ENCODE results near the gene SLITRK1.

Gene SLITRK1, protein sequence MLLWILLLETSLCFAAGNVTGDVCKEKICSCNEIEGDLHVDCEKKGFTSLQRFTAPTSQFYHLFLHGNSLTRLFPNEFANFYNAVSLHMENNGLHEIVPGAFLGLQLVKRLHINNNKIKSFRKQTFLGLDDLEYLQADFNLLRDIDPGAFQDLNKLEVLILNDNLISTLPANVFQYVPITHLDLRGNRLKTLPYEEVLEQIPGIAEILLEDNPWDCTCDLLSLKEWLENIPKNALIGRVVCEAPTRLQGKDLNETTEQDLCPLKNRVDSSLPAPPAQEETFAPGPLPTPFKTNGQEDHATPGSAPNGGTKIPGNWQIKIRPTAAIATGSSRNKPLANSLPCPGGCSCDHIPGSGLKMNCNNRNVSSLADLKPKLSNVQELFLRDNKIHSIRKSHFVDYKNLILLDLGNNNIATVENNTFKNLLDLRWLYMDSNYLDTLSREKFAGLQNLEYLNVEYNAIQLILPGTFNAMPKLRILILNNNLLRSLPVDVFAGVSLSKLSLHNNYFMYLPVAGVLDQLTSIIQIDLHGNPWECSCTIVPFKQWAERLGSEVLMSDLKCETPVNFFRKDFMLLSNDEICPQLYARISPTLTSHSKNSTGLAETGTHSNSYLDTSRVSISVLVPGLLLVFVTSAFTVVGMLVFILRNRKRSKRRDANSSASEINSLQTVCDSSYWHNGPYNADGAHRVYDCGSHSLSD

DNA sequence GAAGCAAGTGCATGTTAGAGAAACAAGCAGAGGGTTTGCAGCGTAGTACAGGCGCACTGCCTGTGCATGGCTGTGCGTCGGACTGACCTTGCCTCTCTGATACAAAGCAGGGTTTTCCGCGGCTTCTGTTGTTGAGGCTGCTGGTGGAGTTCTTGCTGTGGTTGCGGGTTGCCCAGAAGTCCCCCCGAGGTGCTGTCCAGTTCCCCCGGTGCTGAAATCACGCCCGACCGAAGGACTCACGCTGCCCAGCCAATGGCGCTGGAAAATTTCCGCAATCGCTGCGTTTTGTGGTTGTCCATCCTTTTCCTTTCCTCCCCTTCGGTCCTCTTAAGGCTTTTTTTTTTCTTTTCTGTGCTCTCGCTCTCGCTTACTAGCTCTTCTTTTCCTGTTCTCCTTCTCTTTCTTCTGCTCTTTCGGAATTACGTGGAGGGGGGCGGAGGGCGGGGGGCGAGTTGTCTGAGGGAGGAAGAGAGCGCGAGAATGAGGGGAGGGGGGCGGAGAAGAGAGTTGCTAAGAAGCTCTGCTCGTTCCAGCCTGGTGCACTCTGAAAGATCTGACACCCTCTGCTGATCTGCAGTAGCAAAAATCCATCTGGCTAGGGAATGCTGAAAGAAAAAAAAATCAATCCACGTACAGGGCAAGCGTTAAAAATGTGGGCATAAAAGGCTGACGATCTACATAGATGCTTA is at the start of gene SLITRK1:
TSS of gene SLITRK1 (minus strand) at position 558 of the 689 bp plus-strand sequence. CDS start 967 bp downstream, outside the sequence.
- DNase-seq, result peak; percentile 80 to 83

DNA sequence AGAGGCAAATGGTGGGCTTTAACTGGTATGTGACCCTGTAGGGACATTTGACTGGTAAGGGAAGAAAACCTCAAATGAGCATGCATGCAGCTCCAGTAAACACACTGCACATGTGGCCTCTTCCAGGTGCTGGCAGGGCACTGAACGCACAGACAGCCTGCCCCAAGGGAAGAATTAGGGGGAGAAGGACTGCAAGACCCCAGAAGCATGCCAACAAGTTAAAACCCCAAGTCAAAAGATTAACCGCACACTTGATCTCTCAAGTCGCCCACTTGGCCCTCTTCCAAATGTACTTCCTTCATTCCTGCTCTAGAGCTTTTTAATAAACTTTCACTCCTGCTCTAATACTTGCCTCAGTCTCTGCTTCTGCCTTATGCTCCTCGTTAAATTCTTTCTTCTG is 46.9 kb upstream of the SLITRK1 start:
- DNase-seq, result no peak

DNA sequence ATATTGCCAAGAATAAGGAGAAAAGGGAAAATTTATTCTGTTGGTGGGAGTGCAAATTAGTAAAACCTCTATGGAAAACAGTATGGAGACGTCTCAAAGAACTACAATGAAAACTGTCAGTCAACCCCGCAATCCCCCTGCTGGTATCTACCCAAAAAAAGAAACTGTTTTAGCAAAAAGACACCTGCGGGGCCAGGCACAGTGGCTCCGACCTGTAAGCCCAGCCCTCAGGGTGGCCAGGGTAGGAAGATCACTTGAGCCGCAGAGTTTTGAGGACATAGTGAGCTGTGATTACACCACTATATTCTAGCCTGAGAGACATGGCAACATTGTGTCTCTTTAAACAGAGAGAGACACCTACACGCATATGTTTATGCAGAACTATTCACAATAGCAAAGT is 37.5 kb upstream of the SLITRK1 start:
- DNase-seq, result no peak

DNA sequence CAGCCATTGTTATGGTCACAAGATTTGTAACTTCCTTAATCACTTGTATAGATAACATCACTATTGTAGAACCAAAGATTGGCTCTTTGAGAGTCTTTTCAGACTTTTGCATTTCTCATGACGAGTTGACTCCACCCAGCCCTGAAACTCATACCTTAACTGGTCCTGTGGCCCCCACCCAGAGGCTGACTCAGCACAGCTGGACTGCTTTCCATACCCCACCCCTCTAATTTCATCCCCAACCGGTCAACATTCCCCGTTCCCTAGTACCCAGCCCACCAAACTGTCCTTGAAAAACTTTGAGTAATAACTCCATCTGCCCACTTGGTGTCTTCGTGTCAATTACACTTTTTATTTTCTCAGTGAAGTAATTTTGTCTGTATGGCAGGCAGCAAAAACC is 32.1 kb upstream of the SLITRK1 start:
- no peak for DNase-seq

DNA sequence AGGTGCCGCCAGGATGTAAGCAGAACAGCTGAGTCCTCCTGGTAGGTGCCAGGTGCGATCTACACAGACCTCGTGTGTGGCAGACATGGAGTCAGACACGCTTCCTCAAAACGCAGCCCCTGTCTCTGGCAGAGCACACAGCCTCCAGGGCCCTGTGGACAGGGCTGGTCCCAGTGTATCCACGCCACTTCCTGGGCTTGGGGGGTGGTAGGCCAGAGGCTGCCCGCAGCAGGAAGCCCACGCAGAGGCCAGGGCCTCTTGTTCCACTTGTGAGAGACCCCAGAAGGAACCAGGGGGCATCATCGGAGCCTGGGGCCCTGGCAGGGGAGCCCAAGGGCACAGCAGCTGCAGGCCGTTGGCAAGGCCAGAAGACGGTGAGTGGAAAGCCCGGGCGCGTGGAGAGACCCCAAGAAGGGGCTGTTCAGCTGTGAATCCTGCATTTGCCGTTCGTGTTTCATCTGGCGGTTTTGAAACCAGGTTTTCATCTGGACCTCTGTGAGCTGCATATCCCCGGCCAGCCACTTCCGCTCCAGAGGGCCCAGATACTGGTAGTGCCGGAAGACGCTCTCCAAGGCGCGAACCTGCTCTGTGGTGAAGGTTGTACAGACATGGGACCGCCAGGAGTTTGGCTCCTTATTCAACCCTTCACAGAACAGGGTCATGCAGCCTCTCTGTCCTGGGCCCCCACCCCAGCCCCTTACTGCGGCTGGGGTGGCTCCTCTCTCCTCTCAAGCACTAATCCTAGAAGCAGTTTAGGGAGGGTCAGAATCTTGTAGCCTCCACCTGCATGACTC is 25.1 kb upstream of the SLITRK1 start:
- no peak for DNase-seq

DNA sequence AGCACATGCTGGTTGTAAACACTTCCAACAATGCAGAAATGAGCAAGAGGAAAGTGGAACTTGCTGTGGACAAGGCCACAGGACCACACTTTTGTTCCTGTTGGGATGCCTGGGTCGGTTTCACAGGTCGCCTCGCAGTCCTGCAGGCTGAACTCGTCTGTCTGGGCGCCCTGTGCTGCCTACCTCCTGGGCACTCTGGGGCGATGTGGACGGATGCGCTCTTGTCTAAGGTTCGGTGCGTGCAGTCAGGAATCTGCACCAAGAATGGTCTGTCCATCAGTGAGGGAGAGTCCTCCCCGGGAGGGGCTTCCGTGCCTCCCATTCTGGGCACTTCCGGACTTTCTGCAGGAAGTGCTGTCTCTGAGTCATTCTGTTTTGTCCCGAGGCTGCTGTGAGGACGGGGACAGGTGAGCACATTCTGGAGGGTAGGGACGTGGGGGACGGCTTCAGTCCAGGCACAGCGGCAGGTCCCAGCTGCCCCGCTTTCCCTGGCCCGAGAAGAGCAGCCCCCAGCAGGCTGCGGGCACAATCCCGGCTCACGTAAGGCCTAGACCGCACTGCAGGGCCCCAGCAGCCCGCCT is 24.1 kb upstream of the SLITRK1 start:
- DNase-seq, result no peak

DNA sequence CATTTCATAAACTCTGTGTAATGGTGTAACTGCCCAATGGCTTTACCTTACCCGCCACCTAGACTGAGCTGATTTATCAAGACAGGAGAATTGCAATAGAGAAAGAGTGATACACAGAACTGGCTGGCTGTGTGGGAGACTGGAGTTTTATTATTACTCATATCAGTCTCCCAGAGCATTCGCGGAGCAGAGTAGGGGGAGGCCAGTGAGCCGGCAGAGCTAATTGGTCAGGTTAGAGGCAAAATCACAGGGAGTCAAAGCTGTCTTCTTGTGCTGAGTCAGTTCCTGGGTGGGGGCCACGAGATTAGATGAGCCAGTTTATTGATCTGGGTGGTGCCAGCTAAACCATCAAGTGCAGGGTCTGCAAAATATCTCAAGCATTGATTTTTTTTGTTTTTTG is 23.4 kb upstream of the SLITRK1 start:
- no peak for DNase-seq

DNA sequence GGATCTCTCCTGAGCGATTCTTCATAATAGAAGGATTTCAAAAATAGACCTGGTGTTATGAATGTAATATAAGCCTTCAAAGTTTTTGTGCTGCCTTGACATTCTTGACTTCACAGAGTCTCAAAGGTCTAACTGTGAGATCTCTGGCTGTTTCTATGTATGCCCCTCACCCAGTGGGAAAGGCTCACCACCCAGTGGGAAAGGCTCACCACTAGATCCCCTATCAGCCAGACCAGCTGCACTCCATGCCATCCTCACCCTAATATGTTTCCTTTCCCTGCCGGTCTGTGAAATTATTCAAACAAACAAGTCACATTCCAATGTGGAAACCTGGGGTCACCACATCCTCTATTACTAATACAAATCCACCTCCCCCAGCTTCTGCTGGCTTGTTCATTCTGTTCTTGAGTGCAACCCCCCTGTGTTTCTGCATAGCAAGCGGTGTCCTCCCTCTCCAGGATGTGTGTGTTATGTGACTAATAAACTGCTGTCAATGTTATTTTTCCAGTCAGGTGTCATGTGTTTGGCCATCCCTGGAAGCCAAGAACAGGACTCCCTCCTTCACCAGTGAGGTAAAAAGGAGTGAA is 13.8 kb upstream of the SLITRK1 start:
- DNase-seq, result no peak

DNA sequence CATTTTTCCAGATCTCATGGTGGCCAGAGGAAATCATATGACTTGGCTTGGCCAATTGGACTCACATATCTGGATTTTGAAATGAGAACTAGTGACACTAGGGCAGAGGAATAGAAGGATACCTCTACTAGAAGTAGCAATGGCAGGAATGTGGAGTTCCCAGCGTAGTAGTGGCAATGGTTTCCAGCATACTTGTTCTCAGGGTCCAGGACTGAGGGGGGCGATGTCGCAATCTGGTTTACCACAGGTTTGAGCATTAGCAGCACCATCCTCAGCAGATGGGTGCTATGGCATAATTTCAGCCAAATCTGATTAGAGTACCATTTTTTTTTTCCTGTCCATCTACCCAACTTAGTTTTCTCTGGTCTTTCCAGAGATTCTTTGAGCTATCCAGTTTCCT is 8.1 kb upstream of the SLITRK1 start:
- no peak for DNase-seq

DNA sequence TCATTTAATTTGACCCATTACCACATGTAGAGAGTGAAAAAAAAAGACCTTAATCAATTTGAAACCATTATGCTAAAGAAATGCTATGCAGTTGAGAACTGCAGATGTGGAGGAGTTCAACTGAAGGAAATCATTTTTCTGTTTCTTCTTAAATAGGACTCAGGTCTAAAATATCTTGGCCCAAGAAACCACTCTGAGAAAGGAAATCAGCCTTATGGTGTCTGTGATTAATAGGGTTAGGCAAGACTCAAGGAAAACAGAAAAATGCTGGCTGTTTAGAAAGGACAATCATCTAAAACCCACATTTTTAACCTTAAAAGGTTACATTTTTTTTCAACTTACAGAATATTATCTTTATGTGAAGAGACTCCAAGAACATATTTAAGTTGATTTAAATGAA is 1.9 kb upstream of the SLITRK1 start:
- no peak for DNase-seq

DNA sequence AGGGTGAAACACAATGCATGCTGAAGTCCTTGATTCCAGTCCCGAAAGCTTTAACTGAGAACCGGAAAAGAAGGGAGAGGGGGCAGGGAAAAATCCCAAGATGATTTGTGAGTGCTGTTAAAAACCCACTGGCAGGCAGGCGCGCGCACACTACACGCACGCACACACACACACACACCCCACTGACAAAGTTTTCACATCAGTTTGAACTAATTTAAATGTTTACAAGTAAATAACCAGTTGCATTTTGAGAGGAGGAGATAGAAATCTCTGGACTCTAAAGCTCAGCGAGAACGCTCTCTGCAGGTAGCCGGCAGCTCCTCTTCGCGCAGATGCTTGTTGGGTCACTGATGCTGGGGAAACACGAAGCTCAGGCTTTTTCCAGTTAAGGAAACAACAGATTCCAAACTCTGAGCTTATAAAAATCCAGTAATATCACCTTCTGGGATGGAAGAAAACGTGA is 818 bp upstream of the SLITRK1 start:
- peak; percentile 24 to 65 for DNase-seq

DNA sequence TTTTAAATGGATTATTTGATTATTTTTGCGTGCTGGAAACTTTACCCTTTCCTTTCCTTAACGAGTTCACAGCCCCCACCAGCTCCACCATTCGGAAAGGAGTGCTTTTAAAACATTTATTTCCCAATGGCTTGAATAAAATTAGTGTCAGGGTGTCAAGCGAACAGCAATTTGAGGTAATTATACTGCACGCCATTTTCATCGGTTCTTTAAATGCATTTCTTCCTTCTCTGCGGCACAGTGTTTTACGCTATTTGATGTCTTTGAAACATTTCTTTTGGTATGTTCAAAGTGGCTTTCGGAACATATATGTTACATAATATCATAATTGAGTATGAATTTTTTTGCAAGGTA is 309 bp upstream of the SLITRK1 start:
- DNase-seq, result no peak

DNA sequence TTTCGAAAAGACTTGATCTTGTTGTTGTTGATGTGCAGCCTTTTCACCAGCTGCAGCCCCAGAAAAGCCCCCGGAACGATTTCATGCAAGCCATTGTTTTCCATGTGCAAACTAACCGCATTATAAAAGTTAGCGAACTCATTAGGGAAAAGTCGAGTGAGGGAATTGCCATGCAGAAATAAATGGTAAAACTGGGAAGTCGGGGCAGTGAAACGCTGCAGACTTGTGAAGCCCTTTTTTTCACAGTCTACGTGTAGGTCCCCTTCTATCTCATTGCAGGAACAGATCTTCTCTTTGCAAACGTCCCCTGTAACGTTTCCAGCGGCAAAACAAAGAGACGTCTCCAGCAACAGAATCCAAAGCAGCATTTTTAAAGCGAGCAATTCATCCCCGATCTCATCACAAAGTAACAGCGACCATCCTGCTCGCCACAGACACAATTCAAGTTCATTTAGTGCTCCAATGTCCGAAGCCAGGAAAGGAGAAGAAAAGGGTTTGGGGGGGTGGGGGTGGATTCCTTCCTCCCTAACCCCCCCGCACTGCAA is 1.1 kb downstream of the SLITRK1 start:
- peak in 1 of 2 donors; percentile 54 for DNase-seq

DNA sequence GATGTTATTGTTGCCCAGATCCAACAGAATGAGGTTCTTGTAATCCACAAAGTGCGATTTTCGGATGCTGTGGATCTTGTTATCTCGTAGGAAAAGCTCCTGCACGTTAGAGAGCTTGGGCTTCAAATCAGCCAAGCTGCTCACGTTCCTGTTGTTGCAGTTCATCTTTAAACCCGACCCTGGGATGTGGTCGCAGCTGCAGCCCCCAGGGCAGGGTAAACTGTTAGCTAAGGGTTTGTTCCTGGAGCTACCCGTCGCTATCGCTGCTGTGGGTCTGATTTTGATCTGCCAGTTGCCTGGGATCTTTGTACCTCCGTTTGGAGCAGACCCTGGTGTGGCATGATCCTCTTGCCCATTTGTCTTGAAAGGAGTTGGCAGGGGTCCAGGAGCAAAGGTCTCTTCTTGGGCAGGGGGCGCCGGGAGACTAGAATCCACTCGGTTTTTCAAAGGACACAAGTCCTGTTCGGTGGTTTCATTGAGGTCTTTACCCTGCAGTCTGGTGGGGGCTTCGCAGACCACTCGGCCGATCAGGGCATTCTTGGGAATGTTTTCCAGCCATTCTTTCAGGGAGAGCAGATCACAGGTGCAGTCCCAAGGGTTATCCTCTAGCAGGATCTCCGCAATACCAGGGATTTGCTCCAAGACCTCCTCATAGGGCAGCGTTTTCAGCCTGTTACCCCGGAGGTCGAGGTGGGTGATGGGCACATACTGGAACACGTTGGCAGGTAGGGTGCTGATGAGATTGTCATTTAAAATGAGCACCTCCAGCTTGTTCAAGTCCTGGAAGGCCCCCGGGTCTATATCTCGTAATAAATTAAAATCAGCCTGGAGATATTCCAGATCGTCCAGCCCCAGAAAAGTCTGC is 1.8 kb downstream of the SLITRK1 start:
- peak in 1 of 2 donors; percentile 56 for DNase-seq

DNA sequence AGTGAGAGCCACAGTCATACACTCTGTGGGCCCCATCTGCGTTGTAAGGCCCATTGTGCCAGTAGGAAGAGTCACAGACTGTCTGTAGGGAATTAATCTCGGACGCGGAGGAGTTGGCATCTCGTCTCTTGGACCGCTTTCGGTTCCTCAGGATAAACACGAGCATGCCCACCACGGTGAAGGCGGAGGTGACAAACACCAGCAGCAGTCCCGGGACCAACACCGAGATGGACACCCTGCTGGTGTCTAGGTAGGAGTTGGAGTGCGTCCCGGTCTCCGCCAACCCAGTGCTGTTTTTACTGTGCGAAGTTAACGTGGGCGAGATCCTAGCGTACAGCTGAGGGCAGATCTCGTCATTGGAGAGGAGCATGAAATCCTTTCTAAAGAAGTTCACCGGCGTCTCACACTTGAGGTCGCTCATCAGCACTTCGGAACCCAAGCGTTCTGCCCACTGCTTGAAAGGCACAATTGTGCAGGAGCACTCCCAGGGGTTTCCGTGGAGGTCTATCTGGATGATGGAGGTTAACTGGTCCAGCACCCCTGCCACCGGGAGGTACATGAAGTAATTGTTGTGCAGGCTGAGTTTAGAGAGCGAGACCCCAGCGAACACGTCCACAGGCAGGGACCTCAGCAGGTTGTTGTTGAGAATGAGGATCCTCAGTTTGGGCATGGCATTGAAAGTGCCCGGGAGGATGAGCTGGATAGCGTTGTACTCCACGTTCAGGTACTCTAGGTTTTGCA is 2.7 kb downstream of the SLITRK1 start:
- peak; percentile 66 to 74 for DNase-seq

DNA sequence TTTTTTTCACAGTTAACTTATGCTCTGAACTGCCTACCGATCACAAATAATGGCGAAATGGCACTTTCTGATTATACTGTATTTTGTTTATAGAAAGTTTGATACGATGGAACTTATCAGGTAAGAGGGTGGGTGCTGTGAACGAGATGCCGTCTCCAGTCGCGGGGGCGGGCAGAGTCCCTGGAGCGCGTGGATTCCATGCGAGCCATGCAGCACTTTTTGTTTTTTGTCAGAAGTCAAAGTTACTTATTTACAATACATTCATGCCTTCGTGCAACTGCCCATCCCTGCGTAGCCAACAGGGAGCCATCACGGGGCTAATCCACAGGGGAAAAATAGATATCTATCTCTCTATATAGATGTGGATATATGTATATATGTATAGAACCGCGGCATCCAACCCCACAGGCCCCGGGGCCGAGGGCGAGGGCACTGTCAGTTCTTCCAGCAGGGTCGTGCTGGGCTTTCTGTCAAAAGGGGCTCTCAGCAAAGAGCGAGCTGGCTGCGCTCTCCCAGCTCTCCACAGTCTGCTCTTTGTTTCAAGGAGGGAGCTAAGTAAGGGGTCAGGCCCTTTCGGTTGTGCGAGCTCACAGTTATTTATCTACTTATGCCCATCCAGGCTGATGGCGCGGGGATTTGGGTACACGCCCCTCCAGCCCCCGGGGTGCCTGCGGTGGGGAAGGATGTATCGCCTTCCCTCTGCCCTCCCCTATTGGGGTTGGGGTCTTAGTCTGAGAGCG is 3.4 kb downstream of the SLITRK1 start:
- DNase-seq, result peak; percentile 39 to 73

DNA sequence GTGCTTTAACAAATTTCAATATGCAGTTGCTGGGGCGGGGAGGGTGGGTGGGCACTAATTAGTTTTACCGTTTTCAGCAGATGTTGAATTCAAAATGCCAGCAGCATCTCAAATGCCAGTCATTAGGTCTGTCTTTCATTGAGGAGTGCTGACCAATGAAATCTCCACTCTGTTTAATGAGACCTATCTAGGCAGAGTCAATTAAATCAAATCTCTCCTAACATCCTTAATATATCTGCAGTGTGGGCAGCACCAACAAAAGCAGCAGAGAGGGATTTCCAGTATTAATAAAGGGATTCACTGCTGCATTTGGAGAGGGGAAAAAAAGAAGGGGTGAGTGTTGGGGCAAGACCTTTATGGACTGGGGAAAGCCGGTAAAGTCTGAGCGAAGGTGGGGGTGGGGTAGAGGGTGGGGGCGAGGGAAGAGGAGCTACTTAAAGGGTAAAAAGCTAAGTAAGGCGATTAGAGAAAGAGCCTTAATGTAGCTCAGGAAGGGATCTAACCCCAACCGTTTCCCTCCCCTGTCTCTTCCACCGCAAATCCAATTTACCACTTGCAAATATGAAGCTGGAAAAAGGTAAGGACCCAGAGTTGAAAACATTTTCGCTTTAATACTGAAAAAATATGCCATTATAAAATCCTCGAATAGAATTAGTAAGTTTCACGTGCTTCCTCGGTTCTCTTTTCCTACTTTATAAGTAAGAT is 4.5 kb downstream of the SLITRK1 start:
- peak in 1 of 2 donors; percentile 35 for DNase-seq

DNA sequence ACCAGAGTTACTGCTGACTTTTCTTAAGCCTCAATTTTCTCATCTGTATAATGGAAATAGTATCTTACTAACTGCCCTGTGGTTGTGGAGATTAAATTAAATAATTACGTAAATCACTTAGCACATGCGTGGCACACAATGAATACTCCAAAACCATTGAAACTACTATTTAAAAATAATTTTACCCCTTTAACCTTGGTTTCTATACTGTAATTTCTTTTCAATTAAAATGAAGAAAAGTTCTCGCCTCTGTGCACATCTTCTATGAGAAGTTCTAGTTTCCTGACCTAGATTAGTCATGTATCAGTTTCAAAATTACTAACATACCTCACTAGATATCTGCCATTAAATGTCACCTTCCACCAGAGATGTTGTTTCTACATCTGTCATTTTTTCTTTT is 5.7 kb downstream of the SLITRK1 start:
- no peak for DNase-seq

DNA sequence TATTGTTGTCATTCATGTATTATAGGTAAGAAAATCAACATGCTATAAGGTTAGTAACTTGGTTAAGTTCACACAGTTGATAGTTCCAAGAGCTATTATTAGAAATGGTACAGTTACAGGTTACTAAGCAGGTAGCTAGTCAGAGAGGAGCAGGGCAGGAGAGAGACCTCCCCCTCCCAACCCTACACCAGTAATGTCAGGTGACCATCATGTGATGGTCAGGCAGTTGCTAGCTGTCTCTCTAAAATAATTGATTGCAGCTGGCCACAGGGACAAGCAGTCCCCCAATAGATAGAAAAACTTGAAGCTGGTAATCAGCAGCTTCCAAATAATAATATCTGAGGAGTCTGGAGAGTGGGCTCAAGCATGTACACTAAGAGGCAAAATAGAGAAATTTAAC is 14.6 kb downstream of the SLITRK1 start:
- DNase-seq, result no peak
